HEK293T (cell line): ENCODE measurements around the gene TPCN2.

Source experiments
- CTCF ChIA-PET: fragments of 350-600 bp; formaldehyde crosslinking; extraction: SDS; loops from one replicate; lab custom pipeline; 2021; ENCODE audit warnings: antibody characterized with exemption, inconsistent platforms; lab: Yijun Ruan, JAX
- POLR2A ChIA-PET: fragments of 350-600 bp; formaldehyde crosslinking; extraction: SDS; loops from one replicate; lab custom pipeline; 2020; ENCODE audit warnings: antibody characterized with exemption, inconsistent platforms; lab: Yijun Ruan, JAX
- DNase-seq: peaks from one replicate; pipeline ENCODE4 v3.0.0; 2012; ENCODE audit warnings: mixed read lengths; ENCODE audit errors: extremely low spot score
- ARNT ChIP-seq: fragments of 450-650 bp; IDR thresholded peaks from 2 replicates; pipeline ENCODE4 v1.6.1; 2017; ENCODE audit warnings: mild to moderate bottlenecking
- BHLHE40 ChIP-seq: fragments of 450-650 bp; IDR thresholded peaks from 2 replicates; pipeline ENCODE4 v1.6.1; 2016; ENCODE audit warnings: mild to moderate bottlenecking, moderate library complexity, borderline replicate concordance
- CTBP1 ChIP-seq: fragments of 450-650 bp; IDR thresholded peaks from 2 replicates; pipeline ENCODE4 v1.6.1; 2016; ENCODE audit warnings: borderline replicate concordance
- ELF4 ChIP-seq: fragments of 450-650 bp; IDR thresholded peaks from 2 replicates; pipeline ENCODE4 v1.6.1; 2017; ENCODE audit warnings: antibody characterized with exemption
- FOXA1 ChIP-seq: fragments of 450-650 bp; IDR thresholded peaks from 2 replicates; pipeline ENCODE4 v1.6.1; 2016; ENCODE audit warnings: mild to moderate bottlenecking
- FOXK2 ChIP-seq: fragments of 450-650 bp; IDR thresholded peaks from 2 replicates; pipeline ENCODE4 v1.6.1; 2016; ENCODE audit warnings: mild to moderate bottlenecking
- FOXM1 ChIP-seq: fragments of 450-650 bp; IDR thresholded peaks from 2 replicates; pipeline ENCODE4 v1.6.1; 2017; ENCODE audit warnings: mild to moderate bottlenecking, borderline replicate concordance
- HDGF ChIP-seq: fragments of 450-650 bp; IDR thresholded peaks from 2 replicates; pipeline ENCODE4 v1.6.1; 2017; ENCODE audit warnings: antibody characterized with exemption, borderline replicate concordance
- L3MBTL2 ChIP-seq: fragments of 450-650 bp; conservative IDR thresholded peaks from 2 replicates; pipeline ENCODE4 v1.6.1; 2016; ENCODE audit warnings: mild to moderate bottlenecking
- LEF1 ChIP-seq: fragments of 450-650 bp; IDR thresholded peaks from 2 replicates; pipeline ENCODE4 v1.6.1; 2017; ENCODE audit warnings: mild to moderate bottlenecking, borderline replicate concordance
- NFRKB ChIP-seq: fragments of 450-650 bp; IDR thresholded peaks from 2 replicates; pipeline ENCODE4 v1.6.1; 2016; ENCODE audit warnings: mild to moderate bottlenecking, moderate library complexity
- PKNOX1 ChIP-seq: fragments of 450-650 bp; IDR thresholded peaks from 2 replicates; pipeline ENCODE4 v1.6.1; 2016
- SP1 ChIP-seq: fragments of 450-650 bp; IDR thresholded peaks from 2 replicates; pipeline ENCODE4 v1.6.1; 2017
- SUZ12 ChIP-seq: fragments of 450-650 bp; IDR thresholded peaks from 2 replicates; pipeline ENCODE4 v1.6.1; 2016; ENCODE audit warnings: mild to moderate bottlenecking
- TARDBP ChIP-seq: fragments of 450-650 bp; IDR thresholded peaks from 2 replicates; pipeline ENCODE4 v1.6.1; 2016
- ZNF384 ChIP-seq: fragments of 450-650 bp; IDR thresholded peaks from 2 replicates; pipeline ENCODE4 v1.6.1; 2016

The TPCN2 gene

GRCh38 chr11:69114362-69114761 lies 65.6 kb downstream of the TPCN2 start:
- ChIA-PET CTCF (no interaction called here), POLR2A (no interaction called here)
- TF ChIP-seq FOXM1 (no peak), SP1 (no peak), HDGF (no peak), NFRKB (no peak), ARNT (no peak), CTBP1 (no peak), L3MBTL2 (no peak), FOXK2 (no peak), ELF4 (no peak), FOXA1 (no peak), BHLHE40 (no peak), ZNF384 (no peak), SUZ12 (no peak), LEF1 (no peak), TARDBP (no peak), PKNOX1 (no peak)
- no peak for DNase-seq

- ChIA-PET CTCF (no interaction called here), POLR2A (no interaction called here)
- no peak for DNase-seq
- TF ChIP-seq TARDBP = no peak
- TF ChIP-seq HDGF = no peak
- no peak for TF ChIP-seq FOXA1
- no peak for TF ChIP-seq SP1
- no peak for TF ChIP-seq ARNT
- TF ChIP-seq L3MBTL2 = no peak
- no peak for TF ChIP-seq FOXK2
- no peak for TF ChIP-seq PKNOX1
- no peak for TF ChIP-seq BHLHE40
- TF ChIP-seq ZNF384 = no peak
- no peak for TF ChIP-seq NFRKB
- TF ChIP-seq FOXM1 = no peak
- TF ChIP-seq LEF1 = no peak
- no peak for TF ChIP-seq SUZ12
- TF ChIP-seq CTBP1 = no peak
- TF ChIP-seq ELF4 = no peak
These were observed 66.2 kb downstream of the TPCN2 start for GRCh38 chr11:69114811-69115523.

GRCh38 chr11:69115586-69116560 lies 67.1 kb downstream of the TPCN2 start:
- ChIA-PET CTCF (no interaction called here), POLR2A (no interaction called here)
- TF ChIP-seq ZNF384 (no peak), TARDBP (no peak), ARNT (no peak), SP1 (no peak), FOXA1 (no peak), L3MBTL2 (no peak), BHLHE40 (no peak), NFRKB (no peak), SUZ12 (no peak), HDGF (no peak), FOXM1 (no peak), CTBP1 (no peak), LEF1 (no peak), ELF4 (no peak), PKNOX1 (no peak)
- DNase-seq = no peak

GRCh38 chr11:69116671-69117070 lies 67.9 kb downstream of the TPCN2 start:
- DNase-seq = no peak
- CTCF ChIA-PET = no interaction called here
- POLR2A ChIA-PET = no interaction called here
- no peak for TF ChIP-seq SUZ12
- no peak for TF ChIP-seq ZNF384
- TF ChIP-seq NFRKB = no peak
- no peak for TF ChIP-seq TARDBP
- TF ChIP-seq HDGF = no peak

DNA sequence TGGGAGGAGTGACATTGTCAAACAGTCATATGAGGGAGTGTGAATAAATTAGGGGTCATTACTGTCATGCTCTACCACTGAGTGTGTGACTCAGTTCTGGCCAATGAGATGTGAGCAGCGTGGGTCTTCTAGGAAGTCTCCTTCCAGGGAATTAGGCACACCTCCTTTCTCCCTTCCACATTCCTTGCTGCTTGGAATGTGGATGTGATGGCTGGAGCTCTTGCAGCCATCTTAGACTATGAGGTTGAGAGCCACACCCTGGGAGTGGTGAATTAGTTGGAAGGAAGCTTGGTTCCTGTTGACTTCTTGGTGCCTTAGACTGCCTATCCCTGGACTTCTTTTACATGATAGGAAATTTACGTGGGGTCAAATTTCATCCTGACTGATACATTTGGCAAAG lies 70.5 kb downstream of the TPCN2 start:
- ChIA-PET CTCF (interaction anchor here (1.2 kb wide), 1 partner anchor 12 kb away, joined by 5 read pairs; no protein-coding TSS in a partner anchor), POLR2A (no interaction called here)
- DNase-seq = no peak
- TF ChIP-seq ARNT (no peak), FOXM1 (no peak), CTBP1 (no peak), L3MBTL2 (no peak), LEF1 (no peak), SUZ12 (no peak), SP1 (no peak), FOXA1 (no peak), ZNF384 (no peak), PKNOX1 (no peak), TARDBP (no peak), FOXK2 (no peak), HDGF (no peak), BHLHE40 (no peak), ELF4 (no peak)
